Pulmonary artery endothelial cell (primary cell): ENCODE results near the gene RCOR1. TPM values are rescaled to one million over a fixed set of nuclear protein-coding genes. Genes with fewer than 3 reads are reported as not detected.
"Not testable (repeated sequence)": the region's sequence is repeated elsewhere in the genome, so short reads cannot be mapped to it uniquely, and the experiment has no call there.

Source experiments
- DNase-seq: peaks from one replicate; pipeline ENCODE4 v3.0.0-alpha.2; 2011; ENCODE audit warnings: low read depth, low spot score
- total RNA-seq: library from RNA; depleted of rRNA; stranded (reverse); fragments of >200 nt; gene quantifications from 2 replicates; pipeline ENCODE4 v1.2.3, GENCODE V29; 2014

Gene RCOR1
- total RNA-seq, 1 donor from 2014 or later, result 12.3 TPM

GRCh38 chr14:102571043-102571442 is 21.4 kb upstream of the RCOR1 start:
- DNase-seq, result no peak

DNA sequence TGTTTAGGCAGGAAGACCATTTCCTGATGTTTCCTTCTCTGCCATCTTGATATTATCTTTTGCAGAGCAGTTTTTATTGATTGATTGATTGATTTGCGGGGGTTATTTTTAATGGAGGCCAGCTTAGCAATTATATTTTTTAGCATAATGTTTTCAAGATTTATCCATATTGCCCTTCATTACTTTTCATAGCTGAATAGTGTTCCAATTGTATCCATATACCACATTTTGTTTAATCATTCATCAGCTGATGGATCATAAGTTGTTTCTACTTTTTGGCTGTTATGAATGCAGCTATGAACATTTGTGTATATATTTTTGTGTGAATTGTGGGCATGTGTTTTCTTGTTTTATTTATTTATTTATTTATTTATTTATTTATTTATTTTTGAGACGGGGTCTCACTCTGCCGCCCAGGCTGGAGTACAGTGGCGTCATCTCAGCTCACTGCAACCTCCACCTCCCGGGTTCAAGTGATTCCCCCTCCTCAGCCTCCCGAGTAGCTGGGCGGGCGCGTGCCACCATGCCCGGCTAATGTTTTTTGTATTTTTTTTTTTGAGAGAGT is 20.9 kb upstream of the RCOR1 start:
- no peak for DNase-seq

- DNase-seq, result not testable (repeated sequence)
These were observed 19.3 kb upstream of the RCOR1 start for GRCh38 chr14:102573161-102573560.

DNA sequence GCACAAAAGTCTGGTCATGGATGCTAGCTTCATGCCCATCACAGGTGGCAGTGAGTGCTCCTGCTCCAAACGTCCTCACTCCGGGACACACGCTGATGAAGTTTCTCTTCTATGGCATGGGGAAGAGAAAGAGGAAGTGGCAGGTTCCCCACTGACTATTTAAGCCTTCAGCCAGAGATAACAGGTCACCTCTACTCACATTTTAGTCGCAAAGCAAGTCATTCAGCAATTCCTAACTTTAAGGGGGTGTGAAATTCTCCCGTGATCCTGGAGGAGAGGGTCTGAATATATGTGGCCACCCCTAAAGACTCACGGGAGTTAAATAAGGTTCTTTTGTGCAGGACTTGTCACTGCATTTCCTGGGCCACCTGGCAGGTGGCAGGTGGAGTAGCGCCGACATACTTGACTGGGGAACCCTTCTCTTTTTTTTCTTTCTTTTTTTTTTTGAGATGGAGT is 18.8 kb upstream of the RCOR1 start:
- no peak for DNase-seq

DNA sequence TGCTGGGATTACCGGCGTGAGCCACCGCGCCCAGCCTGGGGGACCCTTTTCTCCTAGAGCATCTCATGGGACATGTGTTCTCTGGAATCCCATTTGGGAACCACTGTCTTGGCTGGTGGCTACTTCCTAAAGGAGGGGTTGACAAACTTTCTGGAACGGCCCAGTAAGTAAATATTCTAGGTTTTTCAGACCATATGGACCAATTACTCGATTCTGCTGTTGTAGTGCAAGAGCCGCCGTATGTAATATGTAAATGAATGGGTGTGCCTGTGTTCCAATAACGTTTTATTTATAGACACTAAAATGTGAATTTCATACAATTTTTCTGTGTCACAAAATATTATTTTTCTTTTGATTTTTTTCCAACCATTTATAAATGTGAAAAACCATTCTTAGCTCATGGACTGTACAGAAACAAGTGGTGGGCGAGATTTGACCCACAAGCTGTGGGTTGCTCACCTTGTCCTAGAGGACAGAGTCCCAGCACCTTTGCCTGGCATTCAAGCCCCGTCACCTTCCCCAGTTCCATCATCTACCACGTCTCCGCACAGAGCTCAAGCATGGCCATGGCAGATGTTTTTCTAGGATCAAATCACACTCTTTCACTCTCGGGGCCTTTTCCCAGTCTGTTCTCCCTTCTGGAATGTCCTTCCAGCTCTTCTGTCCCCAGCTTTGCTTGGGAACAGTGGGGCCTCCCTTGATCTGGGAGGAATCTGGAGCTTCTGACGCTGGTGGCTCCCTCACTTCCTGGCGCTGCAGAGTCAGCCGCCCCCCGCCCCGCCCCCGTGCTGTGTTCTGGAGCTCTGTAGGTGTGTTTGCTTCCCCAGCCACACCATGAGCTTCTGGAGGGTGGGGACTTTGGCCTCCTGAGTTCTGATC is 17.9 kb upstream of the RCOR1 start:
- no peak for DNase-seq

DNA sequence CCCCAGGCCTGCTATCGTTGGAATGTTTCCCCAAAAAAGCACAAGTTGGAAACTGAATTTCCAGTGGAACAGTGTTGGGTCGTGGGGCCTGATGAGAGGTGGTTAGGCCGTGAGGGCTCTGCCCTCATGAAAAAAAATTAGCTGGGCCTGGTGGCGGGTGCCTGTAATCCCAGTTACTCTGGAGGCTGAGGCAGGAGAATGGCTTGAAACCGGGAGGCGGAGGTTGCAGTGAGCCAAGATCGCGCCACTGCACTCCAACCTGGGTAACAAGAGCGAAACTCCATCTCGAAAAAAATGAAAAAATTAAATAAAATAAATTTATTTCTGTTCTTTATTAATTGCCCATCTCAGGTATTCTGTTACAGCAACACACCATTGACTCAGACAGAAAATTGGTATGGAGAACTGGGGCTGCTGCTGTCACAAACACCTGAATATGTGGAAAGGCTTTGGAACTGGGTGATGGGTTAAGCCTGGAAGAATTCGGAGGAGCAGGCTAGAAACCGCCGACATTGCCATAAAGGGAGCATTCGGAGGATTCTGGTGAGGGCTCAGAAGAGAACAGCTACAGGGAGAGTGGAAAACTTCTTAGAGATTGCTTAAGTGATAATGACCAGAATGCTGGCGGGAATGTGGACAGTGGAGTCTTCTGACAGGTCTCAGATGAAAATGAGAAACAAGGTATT is 17.1 kb upstream of the RCOR1 start:
- no peak for DNase-seq

GRCh38 chr14:102575846-102576428 is 16.5 kb upstream of the RCOR1 start:
- not testable (repeated sequence) for DNase-seq

DNA sequence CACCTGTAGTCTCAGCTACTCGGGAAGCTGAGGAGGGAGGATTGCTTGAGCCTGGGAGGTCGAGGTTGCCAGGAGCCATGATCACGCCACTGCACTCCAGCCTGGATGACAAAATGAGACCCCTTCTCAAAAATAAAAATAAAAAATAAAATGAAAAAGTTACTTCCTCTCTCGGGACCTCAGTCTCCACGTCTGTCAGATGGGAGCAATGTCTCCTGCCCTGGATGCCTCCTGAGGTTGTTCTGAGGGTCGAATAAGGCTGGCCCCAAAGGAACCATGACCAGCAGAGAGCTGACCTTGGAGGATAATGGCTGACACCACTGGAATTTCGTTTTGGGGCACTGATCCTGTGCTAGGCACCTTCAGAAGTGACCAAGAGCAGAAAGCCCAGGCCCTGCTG is 13.6 kb upstream of the RCOR1 start:
- DNase-seq, result no peak

DNA sequence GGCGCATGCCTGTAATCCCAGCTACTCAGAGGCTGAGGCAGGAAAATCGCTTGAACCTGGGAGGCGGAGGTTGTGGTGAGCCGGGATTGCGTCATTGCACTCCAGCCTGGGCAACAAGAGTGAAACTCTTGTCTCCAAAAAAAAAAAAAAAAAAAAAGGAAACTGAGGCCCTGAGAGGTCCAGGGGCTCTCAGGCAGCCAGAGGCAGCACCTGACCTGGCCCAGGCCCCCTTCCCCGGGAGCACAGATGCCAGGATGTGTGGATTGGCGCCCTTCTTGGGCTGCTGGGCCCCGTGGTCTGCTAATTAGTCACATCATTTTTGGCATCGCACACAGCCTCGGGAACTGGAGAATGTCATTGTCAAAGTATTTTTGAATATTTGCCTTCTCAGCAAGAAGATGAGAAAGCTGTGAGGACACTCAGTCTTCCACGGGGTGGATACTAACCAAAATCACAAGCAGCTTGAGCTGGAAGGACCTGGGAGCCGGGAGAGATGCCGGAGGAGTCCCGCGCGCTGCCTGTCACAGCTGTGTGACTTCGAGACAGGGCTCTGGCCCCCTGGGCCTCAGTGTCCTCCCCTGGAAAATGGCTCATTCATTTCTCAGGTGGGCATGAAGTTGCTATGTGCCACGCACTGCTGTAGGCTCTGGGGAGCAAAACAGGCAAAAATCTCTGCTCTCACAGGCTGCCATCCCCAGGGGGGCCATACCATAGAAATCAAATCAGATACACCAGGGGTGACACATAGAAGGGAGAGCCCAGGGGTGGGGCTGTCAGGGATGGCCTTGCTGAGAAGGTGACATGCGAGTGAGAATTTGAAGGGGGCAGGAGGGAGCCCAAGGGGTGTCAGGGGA is 12.5 kb upstream of the RCOR1 start:
- no peak for DNase-seq

- no peak for DNase-seq
These were observed 11.8 kb upstream of the RCOR1 start for GRCh38 chr14:102580550-102581110.

GRCh38 chr14:102581193-102581592 is 11.3 kb upstream of the RCOR1 start:
- DNase-seq, result no peak

GRCh38 chr14:102583726-102584125 is 8.7 kb upstream of the RCOR1 start:
- no peak for DNase-seq

GRCh38 chr14:102584871-102585869 is 7.3 kb upstream of the RCOR1 start:
- no peak for DNase-seq

- no peak for DNase-seq
These were observed 5.9 kb upstream of the RCOR1 start for GRCh38 chr14:102586420-102587104.

GRCh38 chr14:102588821-102589220 is 3.6 kb upstream of the RCOR1 start:
- DNase-seq, result no peak

DNA sequence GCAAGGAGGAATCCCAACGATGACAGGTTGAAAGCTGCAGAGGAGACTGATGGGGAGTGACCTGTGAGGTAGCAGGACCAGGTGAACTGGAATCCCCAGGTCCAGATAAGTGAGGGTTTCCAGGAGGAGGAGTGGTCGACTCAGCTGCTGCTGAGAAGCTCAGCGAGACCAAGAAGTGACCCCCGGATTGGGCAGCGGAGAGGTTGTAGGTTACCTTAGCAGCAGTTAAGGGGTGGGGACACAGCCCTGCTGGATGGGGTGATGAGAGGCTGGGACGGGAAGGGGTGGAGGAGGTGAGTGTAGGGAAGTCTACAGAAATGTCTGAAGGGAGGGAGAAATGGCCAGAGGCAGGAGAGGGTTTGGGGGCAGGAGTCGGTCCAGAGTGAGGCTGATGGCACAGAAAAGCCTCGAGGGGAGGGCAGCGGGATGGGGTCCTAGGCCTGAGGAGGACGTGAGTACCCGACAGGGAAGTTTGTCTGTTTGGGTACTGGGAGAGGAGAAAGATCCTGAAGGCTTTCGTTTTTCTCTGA is 2.6 kb upstream of the RCOR1 start:
- DNase-seq, result no peak

- no peak for DNase-seq
These were observed 1.8 kb upstream of the RCOR1 start for GRCh38 chr14:102590667-102591099.

DNA sequence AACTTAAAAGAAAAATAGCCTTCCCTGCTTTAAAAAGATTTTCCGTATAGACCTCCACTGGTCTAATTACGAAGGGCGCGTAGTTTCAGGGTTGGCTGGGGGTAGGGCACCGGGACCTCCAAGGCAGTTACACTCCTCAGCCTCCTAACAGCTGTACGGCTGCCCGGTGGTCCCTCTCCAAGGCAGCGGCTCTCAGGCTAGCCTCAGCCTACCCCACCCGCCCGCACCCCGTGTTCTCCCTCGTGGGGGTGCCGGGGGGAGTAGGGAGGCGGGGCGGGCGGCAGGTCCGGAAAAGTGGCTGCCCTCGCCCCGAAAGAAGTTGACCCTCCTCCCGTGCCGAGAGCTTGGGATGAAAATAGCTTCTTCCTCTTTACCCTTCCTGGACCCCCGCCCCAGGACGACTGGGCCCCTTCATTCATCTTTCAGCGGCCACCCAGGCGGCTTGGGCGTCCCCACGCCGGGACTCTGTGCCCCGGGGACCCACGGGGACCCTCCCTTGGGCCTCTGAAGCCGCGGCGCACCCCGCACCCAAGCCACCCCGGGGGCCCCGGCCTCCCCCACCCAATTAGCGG is 991 bp upstream of the RCOR1 start:
- no peak for DNase-seq
